OCI-LY3 (cell line): ENCODE data around the gene ARPP19.

Experiments used
- H2AFZ ChIP-seq: fragments of 200-600, 300-600 bp; shearing (Covaris generic); 2 replicates; pipeline ENCODE4 v1.6.0; 2014; ENCODE audit warnings: antibody characterized with exemption, low read depth, low read length
- H3K27ac ChIP-seq: fragments of 200-600, 300-600 bp; sonication (generic); 2 replicates; pipeline ENCODE4 v1.5.1; 2014; ENCODE audit warnings: mild to moderate bottlenecking, low read length, moderate library complexity, mixed read lengths
- H3K27me3 ChIP-seq: fragments of 200-600, 300-600 bp; sonication (generic); 2 replicates; pipeline ENCODE4 v1.6.1; 2014; ENCODE audit warnings: low read depth, low read length, mixed read lengths
- H3K36me3 ChIP-seq: fragments of 200-600, 300-600 bp; sonication (generic); replicated peaks from 2 replicates; pipeline ENCODE3; 2014; ENCODE audit warnings: low read depth, low read length, mixed read lengths
- H3K4me1 ChIP-seq: fragments of 300-600, 200-600 bp; sonication (generic); 2 replicates; pipeline ENCODE4 v1.6.1; 2014; ENCODE audit warnings: low read length, mixed read lengths
- H3K4me2 ChIP-seq: fragments of 200-600, 300-600 bp; sonication (generic); 2 replicates; pipeline ENCODE4 v1.6.1; 2014; ENCODE audit warnings: low read length, mixed read lengths
- H3K4me3 ChIP-seq: fragments of 300-600, 200-600 bp; sonication (generic); 2 replicates; pipeline ENCODE4 v1.5.1; 2014; ENCODE audit warnings: antibody characterized with exemption, mild to moderate bottlenecking, low read length, moderate library complexity
- H3K79me2 ChIP-seq: fragments of 300-600, 200-600 bp; shearing (Covaris generic); 2 replicates; pipeline ENCODE4 v1.6.1; 2014; ENCODE audit warnings: mild to moderate bottlenecking, low read length, mixed read lengths
- H3K9ac ChIP-seq: fragments of 300-600, 200-600 bp; shearing (Covaris generic); 2 replicates; pipeline ENCODE4 v1.6.0; 2014; ENCODE audit warnings: mild to moderate bottlenecking, low read length, moderate library complexity
- H3K9me3 ChIP-seq: fragments of 200-600, 300-600 bp; shearing (Covaris generic); 2 replicates; pipeline ENCODE4 v1.6.1; 2014; ENCODE audit warnings: low read length, mixed read lengths; ENCODE audit not compliant: insufficient read depth
- H4K20me1 ChIP-seq: fragments of 200-600, 300-600 bp; sonication (generic); 2 replicates; pipeline ENCODE4 v1.6.1; 2016; ENCODE audit warnings: low read length, mixed read lengths; ENCODE audit not compliant: insufficient read depth
- CTCF ChIP-seq: fragments of 200-600, 300-600 bp; sonication (generic); IDR thresholded peaks from 2 replicates; pipeline ENCODE4 v1.5.1; 2014; ENCODE audit warnings: antibody characterized with exemption, low read length, low read depth
- EZH2phosphoT487 ChIP-seq: fragments of 200-600 bp; shearing (Covaris generic); IDR thresholded peaks from 2 replicates; pipeline ENCODE4 v1.6.1; 2018; ENCODE audit warnings: antibody characterized with exemption, mixed run types, low read depth

Gene ARPP19

GRCh38 chr15:52559575-52559974, 9.3 kb downstream of the ARPP19 start:
- Histone ChIP-seq H3K4me3 (no peak overlapping the region), H3K4me1 (peaks cover 30% of the 10 kb centered on the region), H3K27me3 (no peaks in the 10 kb centered on the region), H3K9ac (no peak overlapping the region), H4K20me1 (peaks cover 78% of the 10 kb centered on the region), H3K9me3 (no peaks in the 10 kb centered on the region), H3K36me3 (peaks cover 34% of the 10 kb centered on the region), H3K4me2 (peak overlapping the region; percentile 21), H3K27ac (0 out of 2 replicates have a peak overlapping the region, but pooled peaks have one; percentile 4), H2AFZ (no peak overlapping the region), H3K79me2 (peaks cover 100% of the 10 kb centered on the region)
- TF ChIP-seq EZH2phosphoT487: no peak
- TF ChIP-seq CTCF: no peak

GRCh38 chr15:52559022-52559421, 9.8 kb downstream of the ARPP19 start:
- H3K4me2 ChIP-seq: peak overlapping the region; percentile 21
- peaks cover 77% of the 10 kb centered on the region for H4K20me1 ChIP-seq
- H3K79me2 ChIP-seq: peaks cover 100% of the 10 kb centered on the region
- no peak overlapping the region for H3K4me3 ChIP-seq
- TF ChIP-seq CTCF (no peak), EZH2phosphoT487 (no peak)
- H3K27ac ChIP-seq: 0 out of 2 replicates have a peak overlapping the region, but pooled peaks have one; percentile 4
- H3K36me3 ChIP-seq: peaks cover 33% of the 10 kb centered on the region
- H3K9me3 ChIP-seq: no peaks in the 10 kb centered on the region
- H3K27me3 ChIP-seq: no peaks in the 10 kb centered on the region
- no peak overlapping the region for H3K9ac ChIP-seq
- H2AFZ ChIP-seq: no peak overlapping the region
- peaks cover 35% of the 10 kb centered on the region for H3K4me1 ChIP-seq

GRCh38 chr15:52558196-52558595, 10.6 kb downstream of the ARPP19 start:
- H3K9ac ChIP-seq: no peak overlapping the region
- H3K79me2 ChIP-seq: peaks cover 100% of the 10 kb centered on the region
- H3K4me1 ChIP-seq: peaks cover 43% of the 10 kb centered on the region
- no peaks in the 10 kb centered on the region for H3K9me3 ChIP-seq
- H3K27me3 ChIP-seq: no peaks in the 10 kb centered on the region
- peaks cover 77% of the 10 kb centered on the region for H4K20me1 ChIP-seq
- TF ChIP-seq CTCF (no peak), EZH2phosphoT487 (no peak)
- no peak overlapping the region for H3K4me3 ChIP-seq
- H2AFZ ChIP-seq: no peak overlapping the region
- peak overlapping the region; percentile 33 for H3K27ac ChIP-seq
- peaks cover 34% of the 10 kb centered on the region for H3K36me3 ChIP-seq
- peak overlapping the region; percentile 21 for H3K4me2 ChIP-seq

GRCh38 chr15:52557274-52557641, 11.6 kb downstream of the ARPP19 start:
- Histone ChIP-seq H4K20me1 (peaks cover 71% of the 10 kb centered on the region), H3K9me3 (no peaks in the 10 kb centered on the region), H3K27me3 (no peaks in the 10 kb centered on the region), H2AFZ (no peak overlapping the region), H3K4me2 (no peak overlapping the region), H3K4me3 (no peak overlapping the region), H3K9ac (no peak overlapping the region), H3K27ac (no peak overlapping the region), H3K4me1 (peaks cover 52% of the 10 kb centered on the region), H3K79me2 (peaks cover 96% of the 10 kb centered on the region), H3K36me3 (peaks cover 35% of the 10 kb centered on the region)
- TF ChIP-seq CTCF (no peak), EZH2phosphoT487 (no peak)
